GM23338 (cell line): ENCODE results near the gene TTC38. TPM values are rescaled to one million over a fixed set of nuclear protein-coding genes. Genes with fewer than 3 reads are reported as not detected.

Experiments
- ATAC-seq: fragments of 200-7000 bp; cut with Tn5 transposase; 3 replicates; pipeline ENCODE4 v1.9.1; 2020
- DNase-seq: peaks from one replicate; pipeline ENCODE4 v3.0.0-alpha.2; 2015; ENCODE audit warnings: low spot score
- H2AFZ ChIP-seq: fragments of 200-600 bp; sonication (generic); 2 replicates; pipeline ENCODE4 v1.8.0; 2016; ENCODE audit warnings: antibody characterized with exemption, mild to moderate bottlenecking, moderate library complexity
- H3F3A ChIP-seq: fragments of 200-600 bp; sonication (generic); replicated peaks from 2 replicates; pipeline ENCODE4 v1.8.0; 2017; ENCODE audit warnings: antibody characterized with exemption, mixed run types, low read depth
- H3K27ac ChIP-seq: fragments of 200-600 bp; sonication (generic); 2 replicates; pipeline ENCODE4 v1.6.1; 2016; ENCODE audit warnings: low read depth
- H3K27me3 ChIP-seq: fragments of 200-600 bp; sonication (generic); 2 replicates; pipeline ENCODE4 v1.8.0; 2016; ENCODE audit warnings: mild to moderate bottlenecking, mixed run types, moderate library complexity; ENCODE audit not compliant: insufficient read depth
- H3K36me3 ChIP-seq: fragments of 200-600 bp; sonication (generic); 2 replicates; pipeline ENCODE4 v1.8.0; 2016; ENCODE audit warnings: mild to moderate bottlenecking; ENCODE audit not compliant: insufficient read depth
- H3K4me1 ChIP-seq: fragments of 200-600 bp; sonication (generic); 2 replicates; pipeline ENCODE4 v1.8.0; 2016; ENCODE audit warnings: mild to moderate bottlenecking, moderate library complexity; ENCODE audit not compliant: insufficient read depth
- H3K4me2 ChIP-seq: fragments of 200-600 bp; sonication (generic); 2 replicates; pipeline ENCODE4 v1.7.1; 2017; ENCODE audit warnings: mixed run types
- H3K4me3 ChIP-seq: fragments of 200-600 bp; sonication (generic); 2 replicates; pipeline ENCODE4 v1.6.1; 2016; ENCODE audit warnings: mixed run types
- H3K79me2 ChIP-seq: fragments of 200-600 bp; sonication (generic); replicated peaks from 2 replicates; pipeline ENCODE4 v1.8.0; 2017; ENCODE audit warnings: mild to moderate bottlenecking; ENCODE audit not compliant: insufficient read depth
- H3K9me2 ChIP-seq: fragments of 200-600 bp; sonication (generic); 2 replicates; pipeline ENCODE4 v1.8.0; 2017; ENCODE audit not compliant: insufficient read depth
- H4K20me1 ChIP-seq: fragments of 200-600 bp; sonication (generic); replicated peaks from 2 replicates; pipeline ENCODE4 v1.8.0; 2017; ENCODE audit warnings: mild to moderate bottlenecking; ENCODE audit not compliant: insufficient read depth
- H3K27ac Mint-ChIP-seq: 2 replicates; pipeline ENCODE4 v1.8.0; 2020; ENCODE audit warnings: inconsistent platforms, mild to moderate bottlenecking, moderate library complexity, mixed read lengths
- H3K27me3 Mint-ChIP-seq: 3 replicates; pipeline ENCODE4 v1.8.0; 2022; ENCODE audit warnings: low read depth, mild to moderate bottlenecking, moderate library complexity, mixed read lengths, inconsistent platforms; ENCODE audit not compliant: insufficient read depth, poor library complexity
- H3K36me3 Mint-ChIP-seq: 3 replicates; pipeline ENCODE4 v1.8.0; 2021; ENCODE audit warnings: low read depth, mild to moderate bottlenecking, inconsistent platforms, moderate library complexity, mixed read lengths
- H3K4me1 Mint-ChIP-seq: 3 replicates; pipeline ENCODE4 v1.8.0; 2020; ENCODE audit warnings: mild to moderate bottlenecking, inconsistent platforms, mixed read lengths
- H3K4me3 Mint-ChIP-seq: 3 replicates; pipeline ENCODE4 v1.8.0; 2021; ENCODE audit warnings: moderate library complexity, mild to moderate bottlenecking, inconsistent platforms, mixed read lengths
- H3K9me3 Mint-ChIP-seq: 3 replicates; pipeline ENCODE4 v1.8.0; 2020; ENCODE audit warnings: moderate library complexity, mild to moderate bottlenecking, inconsistent platforms, mixed read lengths
- EZH2phosphoT487 ChIP-seq: fragments of 200-600 bp; sonication (generic); IDR thresholded peaks from one replicate; pipeline ENCODE4 v1.8.1; 2018; ENCODE audit warnings: antibody characterized with exemption; ENCODE audit not compliant: unreplicated experiment
- NANOG ChIP-seq: IDR thresholded peaks from 2 replicates; pipeline ENCODE4 v1.6.1; 2016; ENCODE audit warnings: antibody characterized with exemption, borderline replicate concordance
- POLR2AphosphoS5 ChIP-seq: IDR thresholded peaks from 2 replicates; pipeline ENCODE4 v1.6.1; 2016; ENCODE audit warnings: antibody characterized with exemption, low read depth
- STAT1 ChIP-seq: IDR thresholded peaks from one replicate; pipeline ENCODE4 v1.6.1; 2016; ENCODE audit warnings: antibody characterized with exemption; ENCODE audit not compliant: unreplicated experiment
- ZNF331 ChIP-seq: fragments of 250-450 bp; sonication (Bioruptor Pico); IDR thresholded peaks from 2 replicates; pipeline ENCODE4 v1.5.0; 2020; ENCODE audit warnings: low read depth, mild to moderate bottlenecking, moderate library complexity
- polyA plus RNA-seq: library from polyadenylated mRNA; unstranded; fragments of >200 nt; fragmentation: Nextera tagmentation; extraction: Ambion mirVana; gene quantifications from 2 replicates; pipeline ENCODE4 v1.2.1, GENCODE V29; 2016
- total RNA-seq: library from RNA; depleted of rRNA; stranded (reverse); fragments of >200 nt; shearing (Covaris generic); gene quantifications from 2 replicates; pipeline ENCODE4 v1.2.3, GENCODE V29; 2014
- TF ChIP-seq, protein P1 (sequence below): IDR thresholded peaks from one replicate; pipeline ENCODE4 v1.6.1; 2018; ENCODE audit warnings: antibody characterized with exemption; ENCODE audit not compliant: unreplicated experiment
- TF ChIP-seq, protein P2 (sequence below): IDR thresholded peaks from 2 replicates; pipeline ENCODE4 v1.6.1; 2016; ENCODE audit warnings: antibody characterized with exemption
- TF ChIP-seq, protein P3 (sequence below): fragments of 250-450 bp; sonication (Bioruptor Pico); IDR thresholded peaks from 2 replicates; pipeline ENCODE4 v1.5.0; 2020; ENCODE audit warnings: mild to moderate bottlenecking, moderate library complexity

The TTC38 gene
- total and polyA plus RNA-seq, 2 experiments from 2014 or later = 11.8 to 46.6 TPM

DNA sequence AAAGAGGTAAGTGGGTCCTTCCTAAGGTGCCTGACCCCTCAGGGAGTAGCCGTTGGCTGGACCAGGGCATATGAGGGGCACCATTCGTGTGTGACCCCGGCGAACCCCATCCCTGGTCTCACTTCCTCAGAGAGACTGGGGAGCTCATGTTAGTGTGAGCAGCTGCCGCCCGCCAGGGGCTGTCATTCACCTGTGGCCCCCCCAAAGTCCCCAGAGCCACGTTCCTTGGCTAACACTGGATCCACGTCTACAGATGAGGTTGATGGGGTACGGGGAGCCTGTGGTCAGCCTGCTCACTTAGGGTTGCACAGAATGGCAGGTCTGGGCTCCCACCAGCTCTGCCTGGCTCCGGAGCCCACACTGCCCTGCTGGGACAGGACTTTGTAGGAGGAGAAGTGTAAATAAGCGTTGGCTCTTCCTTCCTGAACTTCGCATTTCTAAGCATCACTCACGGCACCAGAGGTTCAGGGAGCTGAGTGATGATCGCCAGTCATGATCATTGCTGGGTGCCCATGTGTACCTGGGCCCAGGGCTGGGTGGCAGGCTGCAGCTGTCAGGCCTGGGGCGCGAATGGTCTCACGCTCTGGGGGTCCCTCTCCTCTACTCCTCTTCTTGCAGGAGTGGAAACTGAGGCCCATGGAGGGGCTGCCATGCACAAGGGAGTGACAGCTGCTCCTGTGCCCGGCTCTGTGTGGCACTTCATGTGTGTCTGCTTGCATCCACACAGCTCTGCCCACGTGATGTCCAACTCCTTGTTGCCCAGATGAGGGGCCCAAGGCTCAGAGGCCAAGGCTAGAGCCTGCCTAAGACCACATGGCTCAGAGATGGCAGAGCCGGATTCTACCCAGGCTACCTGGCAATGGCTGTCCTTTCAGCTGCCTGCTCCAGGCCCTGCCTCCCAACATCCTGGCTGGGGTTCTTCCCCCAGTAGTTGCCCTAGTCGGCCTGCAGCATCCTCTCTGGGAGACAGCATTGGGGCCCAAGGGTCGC is 11.1 kb downstream of the TTC38 start:
- Histone ChIP-seq H3K4me2 (no peak overlapping the region), H3K36me3 (peaks cover 19% of the 10 kb centered on the region; the same call in 1 of the 2 replicates), H2AFZ (no peak overlapping the region), H4K20me1 (no peaks in the 10 kb centered on the region), H3K4me3 (no peak overlapping the region), H3K9me2 (no peaks in the 10 kb centered on the region), H3K27ac (no peak overlapping the region), H3K79me2 (no peaks in the 10 kb centered on the region), H3F3A (no peaks in the 10 kb centered on the region), H3K27me3 (no peaks in the 10 kb centered on the region), H3K4me1 (no peaks in the 10 kb centered on the region)
- peaks cover 45% of the 10 kb centered on the region for H3K36me3 Mint-ChIP-seq
- peaks cover 13% of the 10 kb centered on the region for H3K27me3 Mint-ChIP-seq
- no peaks in the 10 kb centered on the region for H3K4me1 Mint-ChIP-seq
- ATAC-seq = no peak
- H3K4me3 Mint-ChIP-seq = no peak overlapping the region
- H3K27ac Mint-ChIP-seq = no peak overlapping the region
- H3K9me3 Mint-ChIP-seq = no peaks in the 10 kb centered on the region
- no peak for DNase-seq
- no peak for TF ChIP-seq ZNF331
- no peak for TF ChIP-seq EZH2phosphoT487
- TF ChIP-seq NANOG = no peak
- TF ChIP-seq, protein P1, sequence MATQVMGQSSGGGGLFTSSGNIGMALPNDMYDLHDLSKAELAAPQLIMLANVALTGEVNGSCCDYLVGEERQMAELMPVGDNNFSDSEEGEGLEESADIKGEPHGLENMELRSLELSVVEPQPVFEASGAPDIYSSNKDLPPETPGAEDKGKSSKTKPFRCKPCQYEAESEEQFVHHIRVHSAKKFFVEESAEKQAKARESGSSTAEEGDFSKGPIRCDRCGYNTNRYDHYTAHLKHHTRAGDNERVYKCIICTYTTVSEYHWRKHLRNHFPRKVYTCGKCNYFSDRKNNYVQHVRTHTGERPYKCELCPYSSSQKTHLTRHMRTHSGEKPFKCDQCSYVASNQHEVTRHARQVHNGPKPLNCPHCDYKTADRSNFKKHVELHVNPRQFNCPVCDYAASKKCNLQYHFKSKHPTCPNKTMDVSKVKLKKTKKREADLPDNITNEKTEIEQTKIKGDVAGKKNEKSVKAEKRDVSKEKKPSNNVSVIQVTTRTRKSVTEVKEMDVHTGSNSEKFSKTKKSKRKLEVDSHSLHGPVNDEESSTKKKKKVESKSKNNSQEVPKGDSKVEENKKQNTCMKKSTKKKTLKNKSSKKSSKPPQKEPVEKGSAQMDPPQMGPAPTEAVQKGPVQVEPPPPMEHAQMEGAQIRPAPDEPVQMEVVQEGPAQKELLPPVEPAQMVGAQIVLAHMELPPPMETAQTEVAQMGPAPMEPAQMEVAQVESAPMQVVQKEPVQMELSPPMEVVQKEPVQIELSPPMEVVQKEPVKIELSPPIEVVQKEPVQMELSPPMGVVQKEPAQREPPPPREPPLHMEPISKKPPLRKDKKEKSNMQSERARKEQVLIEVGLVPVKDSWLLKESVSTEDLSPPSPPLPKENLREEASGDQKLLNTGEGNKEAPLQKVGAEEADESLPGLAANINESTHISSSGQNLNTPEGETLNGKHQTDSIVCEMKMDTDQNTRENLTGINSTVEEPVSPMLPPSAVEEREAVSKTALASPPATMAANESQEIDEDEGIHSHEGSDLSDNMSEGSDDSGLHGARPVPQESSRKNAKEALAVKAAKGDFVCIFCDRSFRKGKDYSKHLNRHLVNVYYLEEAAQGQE = no peak
- no peak for TF ChIP-seq STAT1
- no peak for TF ChIP-seq POLR2AphosphoS5
- TF ChIP-seq, protein P2, sequence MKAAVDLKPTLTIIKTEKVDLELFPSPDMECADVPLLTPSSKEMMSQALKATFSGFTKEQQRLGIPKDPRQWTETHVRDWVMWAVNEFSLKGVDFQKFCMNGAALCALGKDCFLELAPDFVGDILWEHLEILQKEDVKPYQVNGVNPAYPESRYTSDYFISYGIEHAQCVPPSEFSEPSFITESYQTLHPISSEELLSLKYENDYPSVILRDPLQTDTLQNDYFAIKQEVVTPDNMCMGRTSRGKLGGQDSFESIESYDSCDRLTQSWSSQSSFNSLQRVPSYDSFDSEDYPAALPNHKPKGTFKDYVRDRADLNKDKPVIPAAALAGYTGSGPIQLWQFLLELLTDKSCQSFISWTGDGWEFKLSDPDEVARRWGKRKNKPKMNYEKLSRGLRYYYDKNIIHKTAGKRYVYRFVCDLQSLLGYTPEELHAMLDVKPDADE = no peak
- TF ChIP-seq, protein P3, sequence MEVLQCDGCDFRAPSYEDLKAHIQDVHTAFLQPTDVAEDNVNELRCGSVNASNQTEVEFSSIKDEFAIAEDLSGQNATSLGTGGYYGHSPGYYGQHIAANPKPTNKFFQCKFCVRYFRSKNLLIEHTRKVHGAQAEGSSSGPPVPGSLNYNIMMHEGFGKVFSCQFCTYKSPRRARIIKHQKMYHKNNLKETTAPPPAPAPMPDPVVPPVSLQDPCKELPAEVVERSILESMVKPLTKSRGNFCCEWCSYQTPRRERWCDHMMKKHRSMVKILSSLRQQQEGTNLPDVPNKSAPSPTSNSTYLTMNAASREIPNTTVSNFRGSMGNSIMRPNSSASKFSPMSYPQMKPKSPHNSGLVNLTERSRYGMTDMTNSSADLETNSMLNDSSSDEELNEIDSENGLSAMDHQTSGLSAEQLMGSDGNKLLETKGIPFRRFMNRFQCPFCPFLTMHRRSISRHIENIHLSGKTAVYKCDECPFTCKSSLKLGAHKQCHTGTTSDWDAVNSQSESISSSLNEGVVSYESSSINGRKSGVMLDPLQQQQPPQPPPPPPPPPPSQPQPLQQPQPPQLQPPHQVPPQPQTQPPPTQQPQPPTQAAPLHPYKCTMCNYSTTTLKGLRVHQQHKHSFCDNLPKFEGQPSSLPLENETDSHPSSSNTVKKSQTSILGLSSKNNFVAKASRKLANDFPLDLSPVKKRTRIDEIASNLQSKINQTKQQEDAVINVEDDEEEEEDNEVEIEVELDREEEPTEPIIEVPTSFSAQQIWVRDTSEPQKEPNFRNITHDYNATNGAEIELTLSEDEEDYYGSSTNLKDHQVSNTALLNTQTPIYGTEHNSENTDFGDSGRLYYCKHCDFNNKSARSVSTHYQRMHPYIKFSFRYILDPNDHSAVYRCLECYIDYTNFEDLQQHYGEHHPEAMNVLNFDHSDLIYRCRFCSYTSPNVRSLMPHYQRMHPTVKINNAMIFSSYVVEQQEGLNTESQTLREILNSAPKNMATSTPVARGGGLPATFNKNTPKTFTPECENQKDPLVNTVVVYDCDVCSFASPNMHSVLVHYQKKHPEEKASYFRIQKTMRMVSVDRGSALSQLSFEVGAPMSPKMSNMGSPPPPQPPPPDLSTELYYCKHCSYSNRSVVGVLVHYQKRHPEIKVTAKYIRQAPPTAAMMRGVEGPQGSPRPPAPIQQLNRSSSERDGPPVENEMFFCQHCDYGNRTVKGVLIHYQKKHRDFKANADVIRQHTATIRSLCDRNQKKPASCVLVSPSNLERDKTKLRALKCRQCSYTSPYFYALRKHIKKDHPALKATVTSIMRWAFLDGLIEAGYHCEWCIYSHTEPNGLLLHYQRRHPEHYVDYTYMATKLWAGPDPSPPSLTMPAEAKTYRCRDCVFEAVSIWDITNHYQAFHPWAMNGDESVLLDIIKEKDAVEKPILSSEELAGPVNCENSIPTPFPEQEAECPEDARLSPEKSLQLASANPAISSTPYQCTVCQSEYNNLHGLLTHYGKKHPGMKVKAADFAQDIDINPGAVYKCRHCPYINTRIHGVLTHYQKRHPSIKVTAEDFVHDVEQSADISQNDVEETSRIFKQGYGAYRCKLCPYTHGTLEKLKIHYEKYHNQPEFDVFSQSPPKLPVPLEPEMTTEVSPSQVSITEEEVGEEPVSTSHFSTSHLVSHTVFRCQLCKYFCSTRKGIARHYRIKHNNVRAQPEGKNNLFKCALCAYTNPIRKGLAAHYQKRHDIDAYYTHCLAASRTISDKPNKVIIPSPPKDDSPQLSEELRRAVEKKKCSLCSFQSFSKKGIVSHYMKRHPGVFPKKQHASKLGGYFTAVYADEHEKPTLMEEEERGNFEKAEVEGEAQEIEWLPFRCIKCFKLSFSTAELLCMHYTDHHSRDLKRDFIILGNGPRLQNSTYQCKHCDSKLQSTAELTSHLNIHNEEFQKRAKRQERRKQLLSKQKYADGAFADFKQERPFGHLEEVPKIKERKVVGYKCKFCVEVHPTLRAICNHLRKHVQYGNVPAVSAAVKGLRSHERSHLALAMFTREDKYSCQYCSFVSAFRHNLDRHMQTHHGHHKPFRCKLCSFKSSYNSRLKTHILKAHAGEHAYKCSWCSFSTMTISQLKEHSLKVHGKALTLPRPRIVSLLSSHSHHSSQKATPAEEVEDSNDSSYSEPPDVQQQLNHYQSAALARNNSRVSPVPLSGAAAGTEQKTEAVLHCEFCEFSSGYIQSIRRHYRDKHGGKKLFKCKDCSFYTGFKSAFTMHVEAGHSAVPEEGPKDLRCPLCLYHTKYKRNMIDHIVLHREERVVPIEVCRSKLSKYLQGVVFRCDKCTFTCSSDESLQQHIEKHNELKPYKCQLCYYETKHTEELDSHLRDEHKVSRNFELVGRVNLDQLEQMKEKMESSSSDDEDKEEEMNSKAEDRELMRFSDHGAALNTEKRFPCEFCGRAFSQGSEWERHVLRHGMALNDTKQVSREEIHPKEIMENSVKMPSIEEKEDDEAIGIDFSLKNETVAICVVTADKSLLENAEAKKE (CRISPR knock-in tag) = no peak
